Activated CD8-positive, alpha-beta memory T cell treated with anti-CD3 and anti-CD28 coated beads for 1 hour (primary cell): ENCODE results near the gene THUMPD1.
"Not testable (repeated sequence)": the region's sequence is repeated elsewhere in the genome, so short reads cannot be mapped to it uniquely, and the experiment has no call there.

Source experiments
- DNase-seq, 2 donors: peaks; one replicate each; pipeline ENCODE4 v3.0.0-alpha.2; 2020; ENCODE audit warnings: low read depth in 1 of 2; ENCODE audit errors: extremely low read depth in 1 of 2

The THUMPD1 gene

GRCh38 chr16:20749474-20749873 is 7.9 kb upstream of the THUMPD1 start:
- DNase-seq: no peak

DNA sequence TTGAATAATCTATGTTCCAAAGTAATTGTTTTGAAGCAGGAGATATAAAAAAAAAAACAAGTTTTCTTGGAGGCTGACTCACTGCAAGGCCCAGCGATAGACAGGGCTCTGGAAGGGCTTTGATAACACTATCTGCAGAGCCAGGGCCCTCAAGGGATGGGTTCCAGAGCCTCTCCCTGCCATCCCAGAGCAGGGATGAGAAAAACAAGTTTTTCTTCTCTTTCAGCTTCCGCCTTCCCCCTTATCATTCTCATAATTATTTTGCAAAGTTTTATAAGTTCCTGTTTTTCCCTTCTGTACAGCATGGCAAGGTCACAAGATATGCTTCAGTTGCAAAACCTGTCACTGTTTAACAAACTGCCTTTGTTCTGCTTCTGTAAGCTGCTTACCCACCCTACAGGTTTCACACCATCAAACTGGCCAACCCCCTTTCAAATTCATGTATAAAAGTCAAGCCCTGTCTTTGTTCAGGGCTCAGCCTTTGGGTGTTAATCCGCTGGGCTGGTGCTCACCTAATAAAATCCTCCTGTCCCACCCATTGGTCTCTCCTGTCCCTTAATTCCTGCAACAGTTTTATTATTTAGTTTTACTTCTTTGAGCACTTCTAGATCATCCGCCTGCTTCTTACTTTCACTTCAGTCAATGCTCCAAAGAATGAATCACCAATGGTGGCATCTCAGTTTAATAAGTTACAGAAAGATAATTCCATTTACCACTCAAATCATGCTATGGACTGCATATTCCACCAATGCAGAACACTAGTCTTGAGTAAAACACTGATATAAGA is 5.6 kb upstream of the THUMPD1 start:
- no peak for DNase-seq

DNA sequence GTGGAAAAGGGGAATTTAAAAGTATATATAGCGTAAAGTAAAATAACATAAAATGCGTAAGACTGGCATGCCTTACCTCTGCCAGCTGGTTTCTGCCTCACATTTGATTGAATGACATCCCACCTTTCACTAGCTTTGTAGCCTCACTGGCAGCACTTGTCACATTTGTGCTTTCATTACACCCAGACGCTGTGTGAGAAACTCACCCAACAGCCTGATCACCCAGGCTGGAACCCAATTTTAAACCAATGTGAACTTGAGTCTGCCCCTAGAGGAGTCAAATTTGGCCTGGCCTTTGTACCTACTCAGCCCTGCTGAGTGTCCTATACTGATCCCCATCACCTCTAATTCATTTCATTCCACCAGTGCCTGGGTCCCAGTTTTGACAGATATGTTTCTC is 4.8 kb upstream of the THUMPD1 start:
- DNase-seq: no peak

GRCh38 chr16:20744922-20745440 is 3.4 kb upstream of the THUMPD1 start:
- DNase-seq: no peak

GRCh38 chr16:20743591-20743990 is 2.0 kb upstream of the THUMPD1 start:
- DNase-seq: no peak

DNA sequence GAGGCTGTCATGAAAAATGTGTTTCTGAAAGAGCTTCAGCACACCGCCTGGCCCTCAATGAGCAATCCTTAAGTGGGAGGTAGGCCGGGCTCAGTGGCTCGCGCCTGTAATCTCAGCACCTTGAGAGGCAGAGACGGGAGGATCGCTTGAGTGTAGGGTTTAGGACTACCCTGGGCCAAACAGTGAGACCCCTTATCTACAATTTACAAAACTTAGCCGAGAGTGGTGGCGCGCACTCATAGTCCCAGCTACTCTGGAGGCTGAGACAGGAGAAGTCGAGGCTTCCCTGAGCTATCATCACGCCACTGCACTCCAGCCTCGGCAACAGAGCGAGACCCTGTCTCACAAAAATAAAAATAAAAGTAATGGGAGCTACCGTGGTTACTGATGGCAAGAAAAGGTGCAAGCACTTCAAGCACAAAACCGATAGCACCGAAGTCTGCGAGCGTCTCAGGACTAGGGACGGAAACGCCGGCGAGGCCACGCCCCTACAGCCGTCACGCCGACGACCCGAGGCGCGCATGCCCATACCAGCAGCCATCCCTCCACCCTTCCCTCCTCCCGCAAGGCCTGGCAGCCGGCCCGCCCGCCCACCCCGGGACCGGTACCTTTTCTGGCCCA is 607 bp downstream of the THUMPD1 start:
- DNase-seq: peak; percentile 71 to 83

DNA sequence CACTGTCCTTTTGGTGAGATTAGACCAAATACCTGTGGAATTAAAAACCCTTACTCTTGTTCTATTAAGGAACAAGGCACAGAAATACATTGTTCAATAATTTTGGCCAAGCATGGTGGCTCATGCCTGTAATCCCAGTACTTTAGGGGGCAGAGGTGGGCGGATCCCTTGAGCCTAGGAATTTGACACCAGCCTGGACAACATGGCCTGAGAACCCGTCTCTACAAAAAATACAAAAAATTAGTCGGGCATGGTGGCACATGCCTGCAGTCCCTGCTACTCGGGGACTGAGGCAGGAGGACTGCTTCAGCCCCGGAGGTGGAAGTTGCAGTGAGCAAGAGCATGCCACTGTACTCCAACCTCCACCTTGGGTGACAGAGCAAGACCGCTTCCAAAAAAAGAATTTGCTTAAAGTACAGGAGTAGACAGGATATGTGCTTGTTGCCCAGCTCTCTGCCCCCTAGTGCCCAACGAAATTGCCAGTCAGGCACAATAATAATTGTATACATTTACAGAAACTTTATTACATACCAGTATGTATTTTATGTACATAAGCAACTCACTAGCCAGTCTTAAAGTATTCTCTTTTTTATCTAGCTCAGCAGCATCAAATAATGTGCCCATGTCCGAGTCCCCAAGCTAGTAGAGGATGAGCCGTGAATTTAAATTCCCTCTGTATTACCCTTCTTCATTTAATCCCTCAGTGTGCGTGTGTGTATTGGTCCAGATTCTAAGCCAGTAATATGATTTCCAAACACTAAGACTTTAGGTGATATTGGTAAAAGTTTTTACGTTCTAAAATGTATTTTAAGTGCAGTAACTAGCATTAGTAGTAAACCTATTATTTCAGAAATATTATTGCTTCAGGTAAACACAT is 1.4 kb downstream of the THUMPD1 start:
- no peak for DNase-seq

- DNase-seq: no peak
These were observed 6.1 kb downstream of the THUMPD1 start for GRCh38 chr16:20735490-20735889.

- no peak for DNase-seq
These were observed 6.8 kb downstream of the THUMPD1 start for GRCh38 chr16:20734782-20735181.

- DNase-seq: no peak
These were observed 7.6 kb downstream of the THUMPD1 start for GRCh38 chr16:20734056-20734455.

GRCh38 chr16:20729141-20729540 is 12.5 kb downstream of the THUMPD1 start:
- DNase-seq: no peak

- DNase-seq: no peak
These were observed 14.4 kb downstream of the THUMPD1 start for GRCh38 chr16:20727181-20727580.

GRCh38 chr16:20726661-20727060 is 15.0 kb downstream of the THUMPD1 start:
- DNase-seq: no peak

- no peak for DNase-seq
These were observed 21.4 kb downstream of the THUMPD1 start for GRCh38 chr16:20720251-20720650.

GRCh38 chr16:20717718-20718117 is 23.9 kb downstream of the THUMPD1 start:
- DNase-seq: not testable (repeated sequence)

GRCh38 chr16:20711277-20711911 is 30.2 kb downstream of the THUMPD1 start:
- DNase-seq: no peak

GRCh38 chr16:20708129-20708528 is 33.5 kb downstream of the THUMPD1 start:
- DNase-seq: not testable (repeated sequence)

DNA sequence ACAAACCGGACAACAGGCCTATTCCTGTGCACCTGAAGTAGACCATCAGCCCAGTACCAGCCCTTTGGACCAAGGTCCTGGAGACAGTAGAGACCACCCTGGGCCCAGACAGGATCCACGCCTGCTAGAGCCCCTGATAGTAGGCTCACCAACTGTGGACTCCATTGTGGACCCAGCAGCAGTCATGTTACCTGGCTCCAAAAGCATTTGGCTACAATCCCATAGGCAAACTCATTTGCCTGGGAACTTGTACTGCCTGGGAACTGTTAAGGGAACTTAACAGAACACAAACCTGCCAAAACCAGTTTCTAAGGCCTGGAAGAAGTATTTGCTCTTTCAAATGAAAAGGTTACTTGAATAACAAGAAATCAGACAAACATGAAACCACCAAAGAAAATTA is 34.2 kb downstream of the THUMPD1 start:
- DNase-seq: no peak

- not testable (repeated sequence) for DNase-seq
These were observed 35.6 kb downstream of the THUMPD1 start for GRCh38 chr16:20705972-20706371.

DNA sequence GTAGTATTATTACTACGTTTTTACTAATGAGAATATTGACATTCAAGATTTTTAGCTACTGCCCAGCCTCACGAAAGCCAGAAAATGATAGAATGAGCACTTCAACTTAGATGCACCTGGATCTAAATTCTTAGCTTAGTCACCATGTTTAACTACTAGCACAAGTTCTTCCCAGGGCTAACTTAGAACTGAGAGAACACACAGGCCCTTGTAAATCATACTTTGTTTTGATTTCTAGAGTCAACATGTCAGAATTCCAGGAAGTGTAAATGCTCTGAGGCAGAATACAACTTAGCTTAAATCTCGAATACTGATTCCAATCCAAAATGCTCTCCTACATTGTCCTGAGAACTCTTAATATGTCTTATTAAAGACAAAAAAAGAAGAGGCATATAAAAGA is 37.3 kb downstream of the THUMPD1 start:
- DNase-seq: no peak

DNA sequence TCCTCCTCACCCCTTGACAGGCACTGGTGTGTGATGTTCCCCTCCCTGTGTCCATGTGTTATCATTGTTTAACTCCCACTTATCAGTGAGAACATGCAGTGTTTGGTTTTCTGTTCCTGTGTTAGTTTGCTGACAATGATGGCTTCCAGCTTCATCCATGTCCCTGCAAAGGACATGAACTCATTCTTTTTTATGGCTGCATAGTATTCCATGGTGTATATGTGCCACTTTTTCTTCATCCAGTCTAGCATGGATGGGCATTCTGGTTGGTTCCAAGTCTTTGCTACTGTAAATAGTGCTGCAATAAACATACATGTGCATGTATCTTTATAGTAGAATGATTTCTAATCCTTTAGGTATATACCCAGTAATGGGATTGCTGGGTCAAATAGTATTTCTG is 39.9 kb downstream of the THUMPD1 start:
- not testable (repeated sequence) for DNase-seq
